Inflammatory macrophage treated with lipopolysaccharide for 4 hours (primary cell): ENCODE data around the gene SMO.

Source experiments
- DNase-seq: peaks from one replicate; pipeline ENCODE4 v3.0.0-alpha.2; 2020

SMO gene

GRCh38 chr7:129188372-129188891 is at the start of gene SMO:
Gene SMO (plus strand): TSS chr7:129188633. CDS start chr7:129189152, 519 bp downstream.
- DNase-seq = no peak

GRCh38 chr7:129143724-129144094 is 44.7 kb upstream of the SMO start:
- no peak for DNase-seq

- peak; percentile 80 for DNase-seq
Measured at GRCh38 chr7:129144095-129144833, 44.2 kb upstream of the SMO start, which contains the start of gene TSPAN33. Gene TSPAN33 (plus strand): TSS chr7:129144707. CDS start chr7:129144981, 274 bp downstream.

GRCh38 chr7:129144834-129145668 is 43.4 kb upstream of the SMO start:
- DNase-seq = no peak

- peak; percentile 49 for DNase-seq
Measured at GRCh38 chr7:129146237-129146979, 42.0 kb upstream of the SMO start.

- peak; percentile 74 for DNase-seq
Measured at GRCh38 chr7:129147731-129148130, 40.7 kb upstream of the SMO start.

GRCh38 chr7:129149511-129149910 is 38.9 kb upstream of the SMO start:
- peak; percentile 42 for DNase-seq

- DNase-seq = peak; percentile 33
Measured at GRCh38 chr7:129150199-129150996, 38.0 kb upstream of the SMO start.

GRCh38 chr7:129157651-129158050 is 30.8 kb upstream of the SMO start:
- no peak for DNase-seq

GRCh38 chr7:129159539-129159938 is 28.9 kb upstream of the SMO start:
- no peak for DNase-seq

- DNase-seq = no peak
Measured at GRCh38 chr7:129160161-129160905, 28.1 kb upstream of the SMO start.

- DNase-seq = no peak
Measured at GRCh38 chr7:129161524-129162225, 26.8 kb upstream of the SMO start.

GRCh38 chr7:129162732-129163131 is 25.7 kb upstream of the SMO start:
- no peak for DNase-seq

GRCh38 chr7:129163875-129164544 is 24.4 kb upstream of the SMO start:
- peak; percentile 64 for DNase-seq

GRCh38 chr7:129166745-129167144 is 21.7 kb upstream of the SMO start:
- no peak for DNase-seq

- no peak for DNase-seq
Measured at GRCh38 chr7:129167817-129168216, 20.6 kb upstream of the SMO start.

- DNase-seq = no peak
Measured at GRCh38 chr7:129168231-129169021, 20.0 kb upstream of the SMO start.

- no peak for DNase-seq
Measured at GRCh38 chr7:129169171-129169671, 19.2 kb upstream of the SMO start.
